OCI-LY7 (cell line): ENCODE results near the gene DHRS7C.

Source experiments
- EZH2phosphoT487 ChIP-seq: fragments of 200-600 bp; sonication (generic); IDR thresholded peaks from 2 replicates; pipeline ENCODE4 v1.6.1; 2018; ENCODE audit warnings: low read depth, borderline replicate concordance, mild to moderate bottlenecking, mixed run types, antibody characterized with exemption, low read length, moderate library complexity, mixed read lengths
- TF ChIP-seq, protein P1 (sequence below): fragments of 200-600 bp; sonication (generic); conservative IDR thresholded peaks from 2 replicates; pipeline ENCODE4 v1.5.1; 2014; ENCODE audit warnings: mild to moderate bottlenecking, antibody characterized with exemption, low read length, moderate library complexity, mixed read lengths

DNA sequence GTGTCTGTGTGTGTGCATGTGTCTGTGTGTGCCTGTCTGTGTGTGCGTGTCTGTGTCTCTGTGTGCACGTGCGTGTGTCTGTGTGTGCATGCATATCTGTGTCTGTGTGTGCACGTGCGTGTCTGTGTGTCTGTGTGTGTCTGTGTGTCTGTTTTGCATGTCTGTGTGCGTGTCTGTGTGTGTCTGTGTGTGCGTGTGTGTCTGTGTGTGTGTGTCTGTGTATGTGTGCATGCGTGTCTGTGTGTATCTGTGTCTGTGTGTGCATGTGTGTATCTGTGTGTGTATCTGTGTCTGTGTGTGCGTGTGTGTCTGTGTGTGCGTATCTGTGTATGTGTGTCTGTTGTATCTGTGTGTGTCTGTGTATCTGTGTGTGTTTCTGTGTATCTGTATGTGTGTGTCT lies 25.1 kb upstream of the DHRS7C start:
- TF ChIP-seq, protein P1, sequence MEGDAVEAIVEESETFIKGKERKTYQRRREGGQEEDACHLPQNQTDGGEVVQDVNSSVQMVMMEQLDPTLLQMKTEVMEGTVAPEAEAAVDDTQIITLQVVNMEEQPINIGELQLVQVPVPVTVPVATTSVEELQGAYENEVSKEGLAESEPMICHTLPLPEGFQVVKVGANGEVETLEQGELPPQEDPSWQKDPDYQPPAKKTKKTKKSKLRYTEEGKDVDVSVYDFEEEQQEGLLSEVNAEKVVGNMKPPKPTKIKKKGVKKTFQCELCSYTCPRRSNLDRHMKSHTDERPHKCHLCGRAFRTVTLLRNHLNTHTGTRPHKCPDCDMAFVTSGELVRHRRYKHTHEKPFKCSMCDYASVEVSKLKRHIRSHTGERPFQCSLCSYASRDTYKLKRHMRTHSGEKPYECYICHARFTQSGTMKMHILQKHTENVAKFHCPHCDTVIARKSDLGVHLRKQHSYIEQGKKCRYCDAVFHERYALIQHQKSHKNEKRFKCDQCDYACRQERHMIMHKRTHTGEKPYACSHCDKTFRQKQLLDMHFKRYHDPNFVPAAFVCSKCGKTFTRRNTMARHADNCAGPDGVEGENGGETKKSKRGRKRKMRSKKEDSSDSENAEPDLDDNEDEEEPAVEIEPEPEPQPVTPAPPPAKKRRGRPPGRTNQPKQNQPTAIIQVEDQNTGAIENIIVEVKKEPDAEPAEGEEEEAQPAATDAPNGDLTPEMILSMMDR: no peak
- no peak for TF ChIP-seq EZH2phosphoT487
